ENCODE results near the gene ASB18. TPM values are rescaled to one million over a fixed set of nuclear protein-coding genes. Genes with fewer than 3 reads are reported as not detected.

ASB18 gene
- total RNA-seq, 1 experiment from 2014 or later, result not detected

DNA sequence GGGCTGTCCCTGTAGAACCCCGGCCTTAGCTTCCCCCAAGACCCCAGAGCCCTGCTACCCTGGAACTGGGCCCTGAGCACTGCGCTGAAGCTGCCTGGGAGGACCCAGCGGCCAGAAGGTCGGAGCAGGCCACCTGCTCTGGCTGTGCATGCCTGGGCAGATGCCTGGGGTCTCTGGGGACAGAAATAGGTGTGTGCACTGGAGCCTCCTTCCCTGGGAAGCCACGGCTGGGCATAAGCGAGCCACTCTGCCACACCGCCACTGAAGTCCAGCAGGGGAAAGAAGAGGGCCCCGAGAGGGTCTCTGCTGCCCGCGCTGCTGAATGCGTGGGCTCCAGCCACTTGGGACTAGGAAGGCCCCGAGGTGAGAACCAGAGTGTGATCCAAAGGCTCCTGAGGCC, 102.7 kb downstream of the ASB18 start:
- in situ Hi-C loops (cut with HindIII; ENCODE audit: low pct_unique_long_range_greater_than_20kb, low sequenced_read_pairs), result no loop called here
- no TSS peak for BruUV-seq (replicated peaks)
- ChIA-PET CTCF (interaction anchor here (0.6 to 1.8 kb wide), 2 partner anchors 14 to 31 kb away, joined by 3 to 4 read pairs; no protein-coding TSS in a partner anchor), POLR2A (no interaction called here)
- Histone ChIP-seq H3K27me3 (ENCODE audit: control insufficient read depth, insufficient read depth, low read length) (no peaks in the 10 kb centered on the region), H3K9me3 (ENCODE audit: control insufficient read depth, insufficient read depth, low read depth, low read length) (no peaks in the 10 kb centered on the region), H3K36me3 (ENCODE audit: control insufficient read depth, insufficient read depth, low read length) (no peaks in the 10 kb centered on the region), H3K27ac (ENCODE audit: low read length) (no peak overlapping the region), H3K4me3 (ENCODE audit: low read depth in 2 of 2, low read length in 2 of 2) (no peak overlapping the region), H3K4me1 (ENCODE audit: control insufficient read depth, insufficient read depth, low read length) (no peaks in the 10 kb centered on the region)
- DNase-seq (ENCODE audit: low read depth, low spot score) (no peak), ATAC-seq (no peak)
- no peak for TF ChIP-seq SIN3A (IDR thresholded peaks at IDR 0.05; ENCODE audit: borderline replicate concordance, insufficient read depth, low read depth, low read length)
- TF ChIP-seq, protein P1, sequence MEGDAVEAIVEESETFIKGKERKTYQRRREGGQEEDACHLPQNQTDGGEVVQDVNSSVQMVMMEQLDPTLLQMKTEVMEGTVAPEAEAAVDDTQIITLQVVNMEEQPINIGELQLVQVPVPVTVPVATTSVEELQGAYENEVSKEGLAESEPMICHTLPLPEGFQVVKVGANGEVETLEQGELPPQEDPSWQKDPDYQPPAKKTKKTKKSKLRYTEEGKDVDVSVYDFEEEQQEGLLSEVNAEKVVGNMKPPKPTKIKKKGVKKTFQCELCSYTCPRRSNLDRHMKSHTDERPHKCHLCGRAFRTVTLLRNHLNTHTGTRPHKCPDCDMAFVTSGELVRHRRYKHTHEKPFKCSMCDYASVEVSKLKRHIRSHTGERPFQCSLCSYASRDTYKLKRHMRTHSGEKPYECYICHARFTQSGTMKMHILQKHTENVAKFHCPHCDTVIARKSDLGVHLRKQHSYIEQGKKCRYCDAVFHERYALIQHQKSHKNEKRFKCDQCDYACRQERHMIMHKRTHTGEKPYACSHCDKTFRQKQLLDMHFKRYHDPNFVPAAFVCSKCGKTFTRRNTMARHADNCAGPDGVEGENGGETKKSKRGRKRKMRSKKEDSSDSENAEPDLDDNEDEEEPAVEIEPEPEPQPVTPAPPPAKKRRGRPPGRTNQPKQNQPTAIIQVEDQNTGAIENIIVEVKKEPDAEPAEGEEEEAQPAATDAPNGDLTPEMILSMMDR (IDR thresholded peaks at IDR 0.05), result no peak
- no peak for TF ChIP-seq TCF7L2 (IDR thresholded peaks at IDR 0.05; ENCODE audit: low read depth, low read length)
- no peak for TF ChIP-seq POLR2AphosphoS5 (IDR thresholded peaks at IDR 0.05; ENCODE audit: low read depth, low read length)
- TF ChIP-seq, protein P2, sequence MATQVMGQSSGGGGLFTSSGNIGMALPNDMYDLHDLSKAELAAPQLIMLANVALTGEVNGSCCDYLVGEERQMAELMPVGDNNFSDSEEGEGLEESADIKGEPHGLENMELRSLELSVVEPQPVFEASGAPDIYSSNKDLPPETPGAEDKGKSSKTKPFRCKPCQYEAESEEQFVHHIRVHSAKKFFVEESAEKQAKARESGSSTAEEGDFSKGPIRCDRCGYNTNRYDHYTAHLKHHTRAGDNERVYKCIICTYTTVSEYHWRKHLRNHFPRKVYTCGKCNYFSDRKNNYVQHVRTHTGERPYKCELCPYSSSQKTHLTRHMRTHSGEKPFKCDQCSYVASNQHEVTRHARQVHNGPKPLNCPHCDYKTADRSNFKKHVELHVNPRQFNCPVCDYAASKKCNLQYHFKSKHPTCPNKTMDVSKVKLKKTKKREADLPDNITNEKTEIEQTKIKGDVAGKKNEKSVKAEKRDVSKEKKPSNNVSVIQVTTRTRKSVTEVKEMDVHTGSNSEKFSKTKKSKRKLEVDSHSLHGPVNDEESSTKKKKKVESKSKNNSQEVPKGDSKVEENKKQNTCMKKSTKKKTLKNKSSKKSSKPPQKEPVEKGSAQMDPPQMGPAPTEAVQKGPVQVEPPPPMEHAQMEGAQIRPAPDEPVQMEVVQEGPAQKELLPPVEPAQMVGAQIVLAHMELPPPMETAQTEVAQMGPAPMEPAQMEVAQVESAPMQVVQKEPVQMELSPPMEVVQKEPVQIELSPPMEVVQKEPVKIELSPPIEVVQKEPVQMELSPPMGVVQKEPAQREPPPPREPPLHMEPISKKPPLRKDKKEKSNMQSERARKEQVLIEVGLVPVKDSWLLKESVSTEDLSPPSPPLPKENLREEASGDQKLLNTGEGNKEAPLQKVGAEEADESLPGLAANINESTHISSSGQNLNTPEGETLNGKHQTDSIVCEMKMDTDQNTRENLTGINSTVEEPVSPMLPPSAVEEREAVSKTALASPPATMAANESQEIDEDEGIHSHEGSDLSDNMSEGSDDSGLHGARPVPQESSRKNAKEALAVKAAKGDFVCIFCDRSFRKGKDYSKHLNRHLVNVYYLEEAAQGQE (IDR thresholded peaks at IDR 0.05; ENCODE audit: insufficient read depth in 1 of 2, low read depth in 2 of 2, low read length in 1 of 2), result no peak
- intact Hi-C loops (cut with micrococcal nuclease; ENCODE audit: unreplicated experiment), result no loop called here

- no peak for TF ChIP-seq TCF7L2 (IDR thresholded peaks at IDR 0.05; ENCODE audit: low read depth, low read length)
- TF ChIP-seq, protein P1 (IDR thresholded peaks at IDR 0.05), result no peak
- no peak for TF ChIP-seq POLR2AphosphoS5 (IDR thresholded peaks at IDR 0.05; ENCODE audit: low read depth, low read length)
- no peak for TF ChIP-seq SIN3A (IDR thresholded peaks at IDR 0.05; ENCODE audit: borderline replicate concordance, insufficient read depth, low read depth, low read length)
- TF ChIP-seq, protein P2 (IDR thresholded peaks at IDR 0.05; ENCODE audit: insufficient read depth in 1 of 2, low read depth in 2 of 2, low read length in 1 of 2), result no peak
- DNase-seq (ENCODE audit: low read depth, low spot score), result no peak
- in situ Hi-C loops (cut with HindIII; ENCODE audit: low pct_unique_long_range_greater_than_20kb, low sequenced_read_pairs) (no loop called here), intact Hi-C loops (cut with micrococcal nuclease; ENCODE audit: unreplicated experiment) (no loop called here)
- POLR2A ChIA-PET, result no interaction called here
- Histone ChIP-seq H3K9me3 (ENCODE audit: control insufficient read depth, insufficient read depth, low read depth, low read length) (no peaks in the 10 kb centered on the region), H3K4me3 (ENCODE audit: low read depth in 2 of 2, low read length in 2 of 2) (no peak overlapping the region), H3K4me1 (ENCODE audit: control insufficient read depth, insufficient read depth, low read length) (no peaks in the 10 kb centered on the region), H3K27me3 (ENCODE audit: control insufficient read depth, insufficient read depth, low read length) (no peaks in the 10 kb centered on the region), H3K27ac (ENCODE audit: low read length) (no peak overlapping the region), H3K36me3 (ENCODE audit: control insufficient read depth, insufficient read depth, low read length) (no peaks in the 10 kb centered on the region)
- CTCF ChIA-PET, result interaction anchor here (0.6 to 1.8 kb wide), 2 partner anchors 15 to 30 kb away, joined by 3 to 4 read pairs; no protein-coding TSS in a partner anchor
- ATAC-seq, result no peak
- BruUV-seq (replicated peaks), result no TSS peak
These were observed 103.1 kb downstream of the ASB18 start for GRCh38 chr2:236161082-236161462.

All from Panc1 (cell line).